PC-9 (cell line): Measurements from ENCODE around the gene AATF.

Experiments
- CTCF ChIP-seq: fragments of 200-600 bp; sonication (generic); conservative IDR thresholded peaks from 2 replicates; pipeline ENCODE4 v1.6.1; 2017; ENCODE audit warnings: mixed run types, antibody characterized with exemption, mild to moderate bottlenecking, moderate library complexity
- EZH2 ChIP-seq: fragments of 200-600 bp; sonication (generic); IDR thresholded peaks from 2 replicates; pipeline ENCODE4 v1.8.0; 2017; ENCODE audit warnings: antibody characterized with exemption, low read depth

GRCh38 chr17:36992701-36993100 is 43.9 kb downstream of the AATF start:
- TF ChIP-seq CTCF (no peak), EZH2 (no peak)
